B cell (primary cell): ENCODE results near the gene TTC27. TPM values are rescaled to one million over a fixed set of nuclear protein-coding genes. Genes with fewer than 3 reads are reported as not detected.

Experiments used
- ATAC-seq: fragments of 200-7000 bp; cut with Tn5 transposase; one replicate; pipeline ENCODE4 v1.10.0; 2021; ENCODE audit warnings: low read depth, mild to moderate bottlenecking, moderate number of reproducible peaks, moderate library complexity
- CTCF ChIA-PET: fragments of 350-600 bp; sonication (Branson Sonifier 250); formaldehyde crosslinking; loops from one replicate; lab custom pipeline; 2021; ENCODE audit warnings: antibody characterized with exemption, inconsistent platforms; lab: Charles Lee
- POLR2A ChIA-PET: fragments of 350-600 bp; sonication (Branson Sonifier 250); formaldehyde crosslinking; loops from one replicate; lab custom pipeline; 2021; ENCODE audit warnings: antibody characterized with exemption; lab: Charles Lee
- DNase-seq: peaks from one replicate; pipeline ENCODE4 v3.0.0; 2013
- H2AFZ ChIP-seq: 2 replicates; pipeline ENCODE4 v1.6.1; 2012; ENCODE audit warnings: mild to moderate bottlenecking, low read depth, low read length; ENCODE audit not compliant: insufficient read depth, poor library complexity, severe bottlenecking
- H3K27ac ChIP-seq, 2 donors: 1 replicate in 1 of 2; 2 replicates in 1 of 2; pipeline ENCODE4 v1.5.1; 2012 to 2013; ENCODE audit warnings: low read length in 2 of 2, mild to moderate bottlenecking in 2 of 2, moderate library complexity in 1 of 2
- H3K27me3 ChIP-seq, 4 experiments: fragments of 200-600 bp in 1 of 4; sonication (generic) in 1 of 4; replicated peaks in 1 of 4; 1 replicate in 2 of 4; 2 replicates in 2 of 4; pipeline versions ENCODE4 v1.6.1 to v1.7.0; 2013 to 2016; ENCODE audit warnings: low read length in 3 of 4, mild to moderate bottlenecking in 2 of 4, mixed read lengths in 1 of 4, moderate library complexity in 1 of 4; ENCODE audit not compliant: insufficient read depth in 4 of 4, control insufficient read depth in 3 of 4; ENCODE audit errors: control extremely low read depth in 1 of 4
- H3K36me3 ChIP-seq, 2 experiments: replicated peaks in 1 of 2; 1 replicate in 1 of 2; 2 replicates in 1 of 2; pipeline versions ENCODE4 v1.6.1 to v1.7.1; 2013; ENCODE audit warnings: low read length in 1 of 2; ENCODE audit not compliant: insufficient read depth in 2 of 2, control insufficient read depth in 1 of 2; ENCODE audit errors: control extremely low read depth in 1 of 2, extremely low read depth in 1 of 2
- H3K4me1 ChIP-seq, 2 donors: fragments of 200-600 bp in 1 of 2; sonication (generic) in 1 of 2; 1 replicate in 1 of 2; 2 replicates in 1 of 2; pipeline versions ENCODE4 v1.5.1 to v1.6.1; 2013 to 2017; ENCODE audit warnings: low read length in 2 of 2; ENCODE audit not compliant: control insufficient read depth in 2 of 2, insufficient read depth in 2 of 2
- H3K4me2 ChIP-seq: replicated peaks from 2 replicates; pipeline ENCODE3; 2012; ENCODE audit warnings: mild to moderate bottlenecking, low read depth, low read length; ENCODE audit not compliant: poor library complexity, severe bottlenecking
- H3K4me3 ChIP-seq, 5 experiments: fragments of 200-600 bp in 1 of 5; sonication (generic) in 1 of 5; 1 replicate in 3 of 5; 2 replicates in 2 of 5; pipeline versions ENCODE4 v1.5.1 to v1.7.0; 2011 to 2016; ENCODE audit warnings: low read length in 4 of 5, mild to moderate bottlenecking in 4 of 5, low read depth in 2 of 5, control low read depth in 1 of 5, moderate library complexity in 1 of 5; ENCODE audit not compliant: insufficient read depth in 1 of 5; ENCODE audit errors: control extremely low read depth in 1 of 5, extremely low read depth in 1 of 5
- H3K79me2 ChIP-seq: fragments of 200-600 bp; sonication (generic); one replicate; pipeline ENCODE4 v1.6.0; 2016; ENCODE audit warnings: low read length; ENCODE audit not compliant: control insufficient read depth, insufficient read depth
- H3K9ac ChIP-seq: fragments of 200-600 bp; sonication (generic); 2 replicates; pipeline ENCODE4 v1.6.1; 2017; ENCODE audit warnings: mild to moderate bottlenecking, low read length, moderate library complexity
- H3K9me3 ChIP-seq, 3 donors: one replicate each; pipeline versions ENCODE4 v1.6.1 to v1.7.1; 2013; ENCODE audit warnings: low read length in 2 of 3; ENCODE audit not compliant: control insufficient read depth in 2 of 3, insufficient read depth in 1 of 3; ENCODE audit errors: control extremely low read depth in 1 of 3
- H4K20me1 ChIP-seq: 2 replicates; pipeline ENCODE4 v1.6.0; 2012; ENCODE audit warnings: mild to moderate bottlenecking, low read length; ENCODE audit not compliant: insufficient read depth, control insufficient read depth, poor library complexity, severe bottlenecking
- H3K27ac Mint-ChIP-seq: one replicate; pipeline ENCODE4 v1.8.0; 2021; ENCODE audit warnings: mixed read lengths
- H3K27me3 Mint-ChIP-seq: one replicate; pipeline ENCODE4 v1.8.0; 2021; ENCODE audit warnings: mixed read lengths
- H3K4me1 Mint-ChIP-seq: one replicate; pipeline ENCODE4 v1.8.0; 2021; ENCODE audit warnings: mixed read lengths
- H3K4me3 Mint-ChIP-seq: one replicate; pipeline ENCODE4 v1.8.0; 2021; ENCODE audit warnings: mixed read lengths
- H3K9me3 Mint-ChIP-seq: one replicate; pipeline ENCODE4 v1.8.0; 2022; ENCODE audit warnings: mixed read lengths; ENCODE audit not compliant: insufficient read depth
- CTCF ChIP-seq: fragments of 200-600 bp; IDR thresholded peaks from one replicate; pipeline ENCODE4 v1.8.0; 2022; ENCODE audit warnings: antibody characterized with exemption, mild to moderate bottlenecking
- EZH2 ChIP-seq: IDR thresholded peaks from 2 replicates; pipeline ENCODE4 v1.6.1; 2012; ENCODE audit warnings: borderline replicate concordance, low read depth, mild to moderate bottlenecking, moderate library complexity, low read length; ENCODE audit not compliant: insufficient read depth, poor library complexity, severe bottlenecking
- WGBS: methylation state at CpG from one replicate; pipeline ENCODE4 v1.1.5; 2013; ENCODE audit warnings: missing lambda C conversion rate; ENCODE audit not compliant: insufficient coverage; 5-methylcytosine and 5-hydroxymethylcytosine counted together
- intact Hi-C: fragments of 100-400 bp; cut with micrococcal nuclease; formaldehyde crosslinking; loops from one replicate; pipeline ENCODE4 v1.10.0; 2022
- polyA plus RNA-seq: library from polyadenylated mRNA; depleted of rRNA; stranded (reverse); fragments of >200 nt; gene quantifications from 2 replicates; pipeline ENCODE4 v1.2.3, GENCODE V29; 2012
- total RNA-seq, 2 donors: library from RNA; stranded (reverse); fragments of 120-200 nt in 1 of 2; gene quantifications; 1 replicate in 1 of 2; 2 replicates in 1 of 2; pipeline versions ENCODE4 v1.2.3 to v1.2.4, GENCODE V29; 2013 to 2022

TTC27 gene
- total and polyA plus RNA-seq, 2 donors (not counting 1 experiment from before 2014, with no cell fraction given), result 22.7 to 28.5 TPM

- H3K9me3 ChIP-seq, result peaks cover 0 to 4% (median 0%) of the 10 kb centered on the region in 3 donors
- H2AFZ ChIP-seq, result no peak overlapping the region
- no peak for ATAC-seq
- ChIA-PET CTCF (no interaction called here), POLR2A (no interaction called here)
- H4K20me1 ChIP-seq, result no peaks in the 10 kb centered on the region
- H3K36me3 ChIP-seq, result no peaks in the 10 kb centered on the region
- no peak overlapping the region for H3K4me3 Mint-ChIP-seq
- H3K27me3 Mint-ChIP-seq, result peaks cover 11% of the 10 kb centered on the region
- TF ChIP-seq EZH2 (no peak), CTCF (no peak)
- H3K27me3 ChIP-seq, result peaks cover 0 to 4% (median 1%) of the 10 kb centered on the region in 4 experiments
- H3K4me2 ChIP-seq, result no peak overlapping the region
- no peaks in the 10 kb centered on the region for H3K79me2 ChIP-seq
- no peaks in the 10 kb centered on the region for H3K9me3 Mint-ChIP-seq
- intact Hi-C loops, result no loop called here
- no peak overlapping the region for H3K4me3 ChIP-seq
- H3K4me1 Mint-ChIP-seq, result no peaks in the 10 kb centered on the region
- H3K9ac ChIP-seq, result no peak overlapping the region
- H3K4me1 ChIP-seq, result no peaks in the 10 kb centered on the region
- 0% methylated on average over 1 of the region's 3 CpGs for WGBS
- no peak overlapping the region for H3K27ac Mint-ChIP-seq
- DNase-seq, result no peak
- no peak overlapping the region for H3K27ac ChIP-seq
Observed at GRCh38 chr2:32856891-32857290, 229.0 kb downstream of the TTC27 start.

- no peaks in the 10 kb centered on the region for H3K4me1 Mint-ChIP-seq
- H3K27me3 ChIP-seq, result peaks cover 0 to 4% (median 1%) of the 10 kb centered on the region in 4 experiments
- intact Hi-C loops, result no loop called here
- H3K4me2 ChIP-seq, result no peak overlapping the region
- H4K20me1 ChIP-seq, result no peaks in the 10 kb centered on the region
- 96% methylated on average over 6 of the region's 8 CpGs for WGBS
- DNase-seq, result no peak
- H3K4me3 ChIP-seq, result no peak overlapping the region
- peaks cover 11% of the 10 kb centered on the region for H3K27me3 Mint-ChIP-seq
- peaks cover 0 to 4% (median 0%) of the 10 kb centered on the region in 3 donors for H3K9me3 ChIP-seq
- no peak for ATAC-seq
- H3K79me2 ChIP-seq, result no peaks in the 10 kb centered on the region
- H3K4me1 ChIP-seq, result no peaks in the 10 kb centered on the region
- no peak for TF ChIP-seq CTCF
- TF ChIP-seq EZH2, result no peak
- no peaks in the 10 kb centered on the region for H3K9me3 Mint-ChIP-seq
- H3K27ac ChIP-seq, result no peak overlapping the region
- H3K4me3 Mint-ChIP-seq, result no peak overlapping the region
- no peak overlapping the region for H2AFZ ChIP-seq
- H3K9ac ChIP-seq, result no peak overlapping the region
- no peak overlapping the region for H3K27ac Mint-ChIP-seq
- H3K36me3 ChIP-seq, result no peaks in the 10 kb centered on the region
- POLR2A ChIA-PET, result no interaction called here
- CTCF ChIA-PET, result no interaction called here
Observed at GRCh38 chr2:32858713-32859112, 230.9 kb downstream of the TTC27 start.
